GM12865 (cell line): ENCODE data around the gene GPR146.

Source experiments
- DNase-seq: peaks from one replicate; pipeline ENCODE4 v3.0.0; 2010; ENCODE audit warnings: low read depth
- H3K4me3 ChIP-seq: 2 replicates; pipeline ENCODE4 v1.5.1; 2011; ENCODE audit warnings: mild to moderate bottlenecking, low read depth, low read length, control low read depth
- TF ChIP-seq, protein P1 (sequence below): IDR thresholded peaks from 2 replicates; pipeline ENCODE4 v1.5.1; 2011; ENCODE audit warnings: low read length, control low read depth, low read depth, inconsistent platforms; ENCODE audit not compliant: insufficient read depth; ENCODE audit errors: missing control alignments

Gene GPR146

DNA sequence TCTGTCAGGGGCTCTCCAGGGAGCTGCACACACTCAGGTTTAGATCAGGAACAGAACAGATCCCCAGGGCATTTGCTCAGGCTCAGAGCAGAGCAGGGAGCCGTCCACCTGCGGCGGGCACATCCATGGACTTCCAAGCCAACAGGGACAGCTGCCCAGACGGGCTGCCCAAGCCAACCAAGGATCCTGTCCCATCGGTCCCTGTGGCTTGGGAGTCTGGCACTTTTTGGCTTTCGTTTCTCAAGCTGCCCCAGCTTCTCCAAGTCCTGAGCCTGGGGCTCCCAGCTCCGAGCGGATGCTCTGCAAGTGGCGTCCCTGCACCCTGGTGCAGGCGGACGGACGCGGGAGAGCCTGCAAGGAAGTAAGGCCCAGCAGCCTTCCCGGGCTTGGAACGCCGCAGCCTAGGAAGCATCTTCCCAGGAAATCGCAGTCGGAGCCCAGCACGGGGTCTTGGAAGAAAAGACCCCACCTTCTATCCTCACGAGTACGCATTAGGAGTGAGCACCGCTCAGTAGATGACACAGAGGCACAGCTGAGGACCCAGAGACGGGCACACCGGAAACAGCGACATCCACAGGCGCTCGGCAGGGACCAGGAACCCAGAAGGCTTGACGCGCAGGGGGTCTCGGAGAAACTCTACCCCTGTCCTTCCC is 6.0 kb downstream of the GPR146 start:
- H3K4me3 ChIP-seq = no peak overlapping the region
- TF ChIP-seq, protein P1, sequence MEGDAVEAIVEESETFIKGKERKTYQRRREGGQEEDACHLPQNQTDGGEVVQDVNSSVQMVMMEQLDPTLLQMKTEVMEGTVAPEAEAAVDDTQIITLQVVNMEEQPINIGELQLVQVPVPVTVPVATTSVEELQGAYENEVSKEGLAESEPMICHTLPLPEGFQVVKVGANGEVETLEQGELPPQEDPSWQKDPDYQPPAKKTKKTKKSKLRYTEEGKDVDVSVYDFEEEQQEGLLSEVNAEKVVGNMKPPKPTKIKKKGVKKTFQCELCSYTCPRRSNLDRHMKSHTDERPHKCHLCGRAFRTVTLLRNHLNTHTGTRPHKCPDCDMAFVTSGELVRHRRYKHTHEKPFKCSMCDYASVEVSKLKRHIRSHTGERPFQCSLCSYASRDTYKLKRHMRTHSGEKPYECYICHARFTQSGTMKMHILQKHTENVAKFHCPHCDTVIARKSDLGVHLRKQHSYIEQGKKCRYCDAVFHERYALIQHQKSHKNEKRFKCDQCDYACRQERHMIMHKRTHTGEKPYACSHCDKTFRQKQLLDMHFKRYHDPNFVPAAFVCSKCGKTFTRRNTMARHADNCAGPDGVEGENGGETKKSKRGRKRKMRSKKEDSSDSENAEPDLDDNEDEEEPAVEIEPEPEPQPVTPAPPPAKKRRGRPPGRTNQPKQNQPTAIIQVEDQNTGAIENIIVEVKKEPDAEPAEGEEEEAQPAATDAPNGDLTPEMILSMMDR = no peak
- DNase-seq = no peak

GRCh38 chr7:1050956-1051690 is 6.8 kb downstream of the GPR146 start:
- DNase-seq = no peak
- TF ChIP-seq, protein P1 = no peak

GRCh38 chr7:1052031-1052818 is 7.9 kb downstream of the GPR146 start:
- H3K4me3 ChIP-seq = no peak overlapping the region
- TF ChIP-seq, protein P1 = no peak
- no peak for DNase-seq

More at GRCh38 chr7:1050956-1051690, 6.8 kb downstream of the GPR146 start:
- no peak overlapping the region for H3K4me3 ChIP-seq

- TF ChIP-seq, protein P1 = no peak
- DNase-seq = no peak
- no peak overlapping the region for H3K4me3 ChIP-seq
Observed at GRCh38 chr7:1053002-1053411, 8.7 kb downstream of the GPR146 start.

DNA sequence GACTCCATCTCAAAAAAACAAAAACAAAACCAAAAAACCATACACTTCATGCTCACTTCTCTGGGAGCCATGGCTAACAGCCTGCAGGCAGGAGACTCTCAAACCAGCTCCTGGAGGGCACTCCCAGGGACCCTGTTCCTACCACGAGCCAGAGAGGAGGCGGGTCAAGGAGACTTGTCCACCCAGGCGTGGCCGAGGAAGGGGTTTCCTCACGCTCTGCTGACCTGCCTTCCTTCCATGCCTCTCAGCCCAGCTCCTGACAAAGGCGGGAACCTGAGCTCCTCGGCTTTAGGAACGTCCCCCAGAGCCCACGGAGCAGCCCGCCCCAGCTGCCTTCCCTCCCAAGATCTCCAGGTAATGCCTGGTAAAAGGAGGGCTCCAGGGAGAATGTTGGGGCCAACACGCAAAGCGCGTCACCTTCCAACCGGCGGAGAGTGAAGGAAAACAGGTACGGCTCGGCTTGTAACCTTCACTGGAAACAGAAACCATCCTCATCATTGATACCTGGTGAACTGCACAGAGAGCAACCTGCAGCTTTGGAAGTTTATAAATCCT is 9.5 kb downstream of the GPR146 start:
- TF ChIP-seq, protein P1 = no peak
- no peak overlapping the region for H3K4me3 ChIP-seq
- no peak for DNase-seq

- no peak overlapping the region for H3K4me3 ChIP-seq
- TF ChIP-seq, protein P1 = no peak
Observed at GRCh38 chr7:1054438-1054837, 10.1 kb downstream of the GPR146 start.

More at GRCh38 chr7:1054438-1054837, 10.1 kb downstream of the GPR146 start:
- no peak for DNase-seq
